NT2/D1 (cell line): Measurements from ENCODE around the gene GTPBP3.
A peak's percentile ranks its signal among the peaks of the same experiment; 100 is the strongest.
"Not testable (repeated sequence)": the region's sequence is repeated elsewhere in the genome, so short reads cannot be mapped to it uniquely, and the experiment has no call there.

ENCODE experiments used
- DNase-seq: peaks from one replicate; pipeline ENCODE4 v3.0.0-alpha.2; 2011; ENCODE audit warnings: low read depth, low spot score
- H3K27me3 ChIP-seq: 2 replicates; pipeline ENCODE4 v1.6.0; 2011; ENCODE audit warnings: mild to moderate bottlenecking; ENCODE audit not compliant: insufficient read length, insufficient read depth
- H3K36me3 ChIP-seq: 2 replicates; pipeline ENCODE4 v1.6.1; 2011; ENCODE audit warnings: mild to moderate bottlenecking, low read length, mixed read lengths; ENCODE audit not compliant: insufficient read depth, insufficient read length
- H3K4me1 ChIP-seq: 2 replicates; pipeline ENCODE4 v1.5.1; 2011; ENCODE audit not compliant: insufficient read depth, insufficient read length
- H3K4me3 ChIP-seq: 2 replicates; pipeline ENCODE4 v1.5.1; 2011; ENCODE audit warnings: low read depth; ENCODE audit not compliant: insufficient read length
- H3K9ac ChIP-seq: 2 replicates; pipeline ENCODE4 v1.6.0; 2011; ENCODE audit warnings: low read depth; ENCODE audit not compliant: insufficient read length
- H3K9me3 ChIP-seq: 2 replicates; pipeline ENCODE4 v1.5.1; 2011; ENCODE audit warnings: mild to moderate bottlenecking, low read length; ENCODE audit not compliant: insufficient read depth
- SUZ12 ChIP-seq: IDR thresholded peaks from 2 replicates; pipeline ENCODE4 v1.6.1; 2011; ENCODE audit not compliant: insufficient read length, insufficient read depth; ENCODE audit errors: extremely low read depth
- YY1 ChIP-seq: IDR thresholded peaks from 2 replicates; pipeline ENCODE4 v1.6.1; 2011; ENCODE audit not compliant: insufficient read length, insufficient read depth
- ZNF274 ChIP-seq: IDR thresholded peaks from 2 replicates; pipeline ENCODE4 v1.6.1; 2011; ENCODE audit warnings: mild to moderate bottlenecking, low read depth, low read length

GTPBP3 gene

GRCh38 chr19:17353386-17353785 lies 16.0 kb downstream of the GTPBP3 start:
- TF ChIP-seq ZNF274 (no peak), YY1 (no peak), SUZ12 (no peak)

GRCh38 chr19:17357078-17357666 lies 19.8 kb downstream of the GTPBP3 start:
- Histone ChIP-seq H3K36me3 (no peaks in the 10 kb centered on the region), H3K4me3 (no peak overlapping the region), H3K27me3 (no peaks in the 10 kb centered on the region), H3K4me1 (peaks cover 4% of the 10 kb centered on the region), H3K9ac (no peak overlapping the region), H3K9me3 (no peaks in the 10 kb centered on the region)
- DNase-seq = no peak
- no peak for TF ChIP-seq YY1
- no peak for TF ChIP-seq ZNF274
- no peak for TF ChIP-seq SUZ12

More at GRCh38 chr19:17353386-17353785, 16.0 kb downstream of the GTPBP3 start:
- Histone ChIP-seq H3K9me3 (no peaks in the 10 kb centered on the region), H3K27me3 (no peaks in the 10 kb centered on the region), H3K9ac (no peak overlapping the region), H3K4me3 (no peak overlapping the region), H3K36me3 (no peaks in the 10 kb centered on the region), H3K4me1 (no peaks in the 10 kb centered on the region)
- no peak for DNase-seq

GRCh38 chr19:17357724-17358123 lies 20.4 kb downstream of the GTPBP3 start:
- Histone ChIP-seq H3K4me1 (peaks cover 4% of the 10 kb centered on the region), H3K9ac (no peak overlapping the region), H3K36me3 (no peaks in the 10 kb centered on the region), H3K27me3 (no peaks in the 10 kb centered on the region), H3K4me3 (no peak overlapping the region), H3K9me3 (no peaks in the 10 kb centered on the region)
- TF ChIP-seq ZNF274 (no peak), YY1 (no peak)
- no peak for DNase-seq

- Histone ChIP-seq H3K27me3 (no peaks in the 10 kb centered on the region), H3K9ac (peak overlapping the region; percentile 42), H3K4me3 (no peak overlapping the region), H3K36me3 (no peaks in the 10 kb centered on the region), H3K9me3 (no peaks in the 10 kb centered on the region), H3K4me1 (peaks cover 4% of the 10 kb centered on the region)
- TF ChIP-seq ZNF274 (no peak), YY1 (no peak), SUZ12 (no peak)
- DNase-seq = no peak
Observed at GRCh38 chr19:17358395-17358794, 21.0 kb downstream of the GTPBP3 start.

- no peak for TF ChIP-seq SUZ12
- no peak for TF ChIP-seq YY1
- no peak for TF ChIP-seq ZNF274
- no peak for DNase-seq
- Histone ChIP-seq H3K4me3 (no peak overlapping the region), H3K4me1 (peaks cover 4% of the 10 kb centered on the region), H3K9me3 (no peaks in the 10 kb centered on the region), H3K27me3 (no peaks in the 10 kb centered on the region), H3K36me3 (no peaks in the 10 kb centered on the region), H3K9ac (peak overlapping the region; percentile 26)
Observed at GRCh38 chr19:17359905-17360800, 22.8 kb downstream of the GTPBP3 start.

- H3K36me3 ChIP-seq, DNase-seq, H3K9ac ChIP-seq, H3K9me3 ChIP-seq, H3K4me1 ChIP-seq, H3K27me3 ChIP-seq, H3K4me3 ChIP-seq: not testable (repeated sequence)
Observed at GRCh38 chr19:17363852-17364605, 26.7 kb downstream of the GTPBP3 start.

- Histone ChIP-seq H3K4me1 (peaks cover 3% of the 10 kb centered on the region), H3K9me3 (no peaks in the 10 kb centered on the region), H3K4me3 (no peak overlapping the region), H3K27me3 (peaks cover 4% of the 10 kb centered on the region), H3K9ac (no peak overlapping the region), H3K36me3 (no peaks in the 10 kb centered on the region)
- no peak for DNase-seq
- TF ChIP-seq YY1 = no peak
- TF ChIP-seq ZNF274 = no peak
- no peak for TF ChIP-seq SUZ12
Observed at GRCh38 chr19:17365361-17365760, 28.0 kb downstream of the GTPBP3 start.
